Stimulated activated naive CD8-positive, alpha-beta T cell treated with anti-CD3 and anti-CD28 coated beads, Interleukin-15, Interleukin-2, amounts not matched to agents 100 ng/mL and 50 ng/mL, for 24 hours (primary cell): ENCODE results near the gene GLE1.

Source experiments
- H3K27ac Mint-ChIP-seq: one replicate; pipeline ENCODE4 v1.8.0; 2021; ENCODE audit warnings: mild to moderate bottlenecking, mixed read lengths
- H3K27me3 Mint-ChIP-seq: one replicate; pipeline ENCODE4 v1.8.0; 2021; ENCODE audit warnings: mixed read lengths
- H3K36me3 Mint-ChIP-seq: one replicate; pipeline ENCODE4 v1.8.0; 2021; ENCODE audit warnings: low read depth, mixed read lengths
- H3K4me1 Mint-ChIP-seq: one replicate; pipeline ENCODE4 v1.8.0; 2021; ENCODE audit warnings: low read depth, mixed read lengths
- H3K4me3 Mint-ChIP-seq: one replicate; pipeline ENCODE4 v1.8.0; 2021; ENCODE audit warnings: mild to moderate bottlenecking, mixed read lengths
- H3K9me3 Mint-ChIP-seq: one replicate; pipeline ENCODE4 v1.8.0; 2021; ENCODE audit warnings: mixed read lengths

Gene GLE1

DNA sequence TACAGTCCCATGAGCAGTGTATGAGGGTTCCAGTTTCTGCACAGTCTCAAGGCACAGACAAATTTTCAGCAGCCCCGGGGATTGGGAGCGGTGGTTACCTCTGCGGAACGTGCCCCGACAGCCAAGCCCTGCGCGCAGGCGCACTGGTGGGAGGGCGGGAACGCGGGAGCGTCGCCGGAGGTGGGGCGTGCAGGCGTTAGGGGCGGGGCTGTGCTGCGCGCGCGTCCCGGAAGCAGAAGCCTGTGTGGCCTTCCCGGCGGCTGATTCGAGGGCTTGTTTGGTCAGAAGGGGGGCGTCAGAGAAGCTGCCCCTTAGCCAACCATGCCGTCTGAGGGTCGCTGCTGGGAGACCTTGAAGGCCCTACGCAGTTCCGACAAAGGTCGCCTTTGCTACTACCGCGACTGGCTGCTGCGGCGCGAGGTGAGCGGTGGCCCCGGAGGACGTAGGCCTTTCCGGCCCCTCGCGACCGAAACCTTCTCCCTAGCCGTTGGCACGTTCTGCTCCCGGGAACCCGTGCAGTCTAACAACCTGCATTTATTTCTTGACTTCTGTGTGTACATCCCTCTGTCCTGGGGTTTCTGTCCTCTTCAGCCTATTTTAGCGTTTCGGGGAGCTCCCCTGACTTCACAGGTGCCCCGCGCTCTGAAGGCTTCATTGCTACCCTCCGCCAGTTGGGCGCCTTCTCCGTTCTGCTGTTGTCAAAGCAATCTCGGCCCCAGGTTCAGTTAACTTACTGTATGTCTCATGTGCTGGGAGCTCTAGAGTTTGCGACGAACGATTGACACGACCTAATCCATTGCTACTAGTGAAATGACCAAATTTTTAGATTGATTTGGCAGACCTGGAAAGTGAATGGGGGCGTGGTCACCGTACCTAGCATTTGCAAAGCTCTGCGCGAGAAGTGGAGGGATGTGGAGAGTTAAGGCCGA is at the start of gene GLE1:
Gene GLE1 (plus strand): TSS at position 235 of the 929 bp plus-strand sequence. CDS start 87 bp downstream, at position 322.
- peaks cover 39% of the 10 kb centered on the region for H3K36me3 Mint-ChIP-seq

DNA sequence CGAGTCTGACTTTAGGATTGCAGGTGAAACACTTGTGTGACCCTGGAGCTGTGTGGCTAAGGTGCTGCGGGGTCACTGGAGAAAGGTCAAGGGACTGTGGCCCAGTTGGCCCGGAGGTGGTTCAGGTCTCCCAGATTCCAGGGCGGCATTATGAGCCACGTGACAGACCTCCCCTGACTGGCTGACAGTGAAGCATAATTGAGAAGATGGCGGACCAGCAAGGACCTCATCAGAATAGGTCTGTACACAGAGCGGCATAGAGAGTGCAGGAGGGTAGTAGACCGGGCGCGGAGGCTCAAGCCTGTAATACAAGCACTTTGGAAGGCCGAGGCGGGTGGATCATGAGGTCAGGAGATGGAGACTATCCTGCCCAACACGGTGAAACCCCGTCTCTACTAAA is 49.5 kb upstream of the GLE1 start:
- H3K36me3 Mint-ChIP-seq, result peaks cover 11% of the 10 kb centered on the region
- no peaks in the 10 kb centered on the region for H3K27me3 Mint-ChIP-seq
- no peaks in the 10 kb centered on the region for H3K9me3 Mint-ChIP-seq
- no peak overlapping the region for H3K27ac Mint-ChIP-seq
- H3K4me1 Mint-ChIP-seq, result peaks cover 17% of the 10 kb centered on the region
- H3K4me3 Mint-ChIP-seq, result peak overlapping the region; percentile 60

More for the DNA sequence above, at the start of gene GLE1:
- no peaks in the 10 kb centered on the region for H3K9me3 Mint-ChIP-seq
- peak within 1 kb of the TSS; percentile 95 for H3K27ac Mint-ChIP-seq
- no peaks in the 10 kb centered on the region for H3K27me3 Mint-ChIP-seq
- H3K4me1 Mint-ChIP-seq, result peaks cover 31% of the 10 kb centered on the region
- H3K4me3 Mint-ChIP-seq, result peak within 1 kb of the TSS; percentile 94

DNA sequence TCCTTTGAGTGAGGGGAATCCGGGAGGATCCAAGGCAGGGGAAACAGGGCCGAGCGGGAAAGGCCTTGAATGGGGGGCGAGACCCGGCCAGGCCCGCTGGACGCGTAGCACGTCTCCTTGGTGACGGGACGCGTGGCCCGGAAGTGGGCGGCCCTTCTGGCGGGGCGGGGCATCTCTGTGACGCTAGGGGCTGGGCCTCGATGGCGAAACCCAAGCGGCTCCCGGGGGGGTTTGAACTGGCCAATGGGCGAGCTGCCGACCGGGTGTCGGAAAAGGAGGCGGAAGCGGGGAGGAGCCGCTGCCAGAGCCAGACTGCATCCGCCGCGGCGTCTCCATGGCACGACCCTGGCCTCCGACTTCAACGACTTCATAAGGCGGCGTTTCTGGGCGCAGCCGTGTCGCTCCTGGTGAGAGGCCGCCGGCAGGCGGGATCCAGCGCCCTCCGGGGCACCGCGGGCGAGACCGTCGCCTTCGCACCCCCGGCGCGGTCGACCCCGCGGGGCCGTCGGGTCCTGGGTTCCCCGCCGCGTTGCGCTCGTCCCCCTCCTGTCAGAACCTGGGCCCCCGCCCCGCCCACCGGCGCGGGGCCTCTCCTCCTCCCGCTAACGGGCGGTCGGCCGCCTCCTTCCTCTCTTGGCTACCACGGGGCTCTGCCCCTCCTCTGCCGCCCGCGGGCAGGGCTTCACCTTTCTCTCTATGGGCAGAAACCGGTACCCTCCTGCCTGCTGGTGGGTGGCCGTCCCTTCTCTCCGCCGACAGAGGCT is 48.5 kb upstream of the GLE1 start, which contains the start of gene ODF2:
Gene ODF2 (plus strand): TSS at position 158 of the 764 bp plus-strand sequence. CDS start 86 bp downstream, at position 244.
- Mint-ChIP-seq H3K9me3 (no peaks in the 10 kb centered on the region), H3K4me3 (peak within 1 kb of the TSS; percentile 88), H3K36me3 (peaks cover 22% of the 10 kb centered on the region), H3K27me3 (no peaks in the 10 kb centered on the region), H3K4me1 (peaks cover 17% of the 10 kb centered on the region), H3K27ac (peak within 1 kb of the TSS; percentile 92)

GRCh38 chr9:128456613-128457061 is 47.9 kb upstream of the GLE1 start:
- Mint-ChIP-seq H3K27me3 (no peaks in the 10 kb centered on the region), H3K9me3 (no peaks in the 10 kb centered on the region), H3K36me3 (peaks cover 28% of the 10 kb centered on the region), H3K27ac (peak overlapping the region; percentile 92), H3K4me1 (peaks cover 17% of the 10 kb centered on the region), H3K4me3 (peak overlapping the region; percentile 88)

GRCh38 chr9:128457207-128457606 is 47.3 kb upstream of the GLE1 start:
- H3K9me3 Mint-ChIP-seq, result no peaks in the 10 kb centered on the region
- H3K36me3 Mint-ChIP-seq, result peaks cover 33% of the 10 kb centered on the region
- no peaks in the 10 kb centered on the region for H3K27me3 Mint-ChIP-seq
- H3K27ac Mint-ChIP-seq, result peak overlapping the region; percentile 92
- H3K4me3 Mint-ChIP-seq, result peak overlapping the region; percentile 88
- H3K4me1 Mint-ChIP-seq, result peaks cover 17% of the 10 kb centered on the region

DNA sequence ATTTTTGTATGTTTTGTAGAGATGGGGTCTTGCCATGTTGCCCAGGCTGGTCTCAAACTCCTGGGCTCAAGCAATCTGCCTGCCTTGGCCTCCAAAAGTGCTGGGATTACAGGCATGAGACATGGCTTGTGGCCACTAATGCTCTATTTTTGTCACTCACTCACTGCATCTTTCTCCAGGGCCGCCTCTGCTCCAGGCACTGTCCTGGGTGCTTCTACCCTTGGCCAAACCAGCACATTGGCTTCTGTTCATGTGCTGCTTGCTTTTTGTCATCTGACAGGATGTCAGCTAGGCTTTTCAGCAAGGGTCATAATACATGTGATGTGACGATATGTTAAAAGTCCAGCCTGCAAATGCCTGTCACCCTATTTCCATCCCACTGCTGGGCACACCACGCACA is 45.5 kb upstream of the GLE1 start:
- Mint-ChIP-seq H3K27ac (no peak overlapping the region), H3K4me3 (no peak overlapping the region), H3K27me3 (no peaks in the 10 kb centered on the region), H3K36me3 (peaks cover 47% of the 10 kb centered on the region), H3K4me1 (peaks cover 17% of the 10 kb centered on the region), H3K9me3 (no peaks in the 10 kb centered on the region)

DNA sequence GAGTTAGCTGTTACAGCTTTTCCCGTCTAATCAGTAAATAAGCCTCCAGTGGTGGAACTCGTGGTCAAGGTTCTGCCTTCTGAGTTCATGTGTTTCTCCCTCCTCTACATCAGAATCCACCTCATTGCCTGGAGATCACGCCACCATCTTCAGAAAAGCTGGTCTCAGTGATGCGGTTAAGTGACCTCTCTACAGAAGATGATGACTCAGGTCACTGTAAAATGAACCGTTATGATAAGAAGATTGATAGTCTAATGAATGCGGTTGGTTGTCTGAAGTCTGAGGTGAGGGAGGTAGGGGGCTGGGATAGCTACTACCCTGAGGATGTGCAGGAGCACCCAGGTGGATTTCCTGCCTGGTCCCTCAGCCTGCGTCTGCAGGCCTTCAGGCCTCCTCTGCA is 35.4 kb upstream of the GLE1 start:
- Mint-ChIP-seq H3K27ac (no peak overlapping the region), H3K36me3 (peaks cover 43% of the 10 kb centered on the region), H3K27me3 (no peaks in the 10 kb centered on the region), H3K4me1 (peaks cover 2% of the 10 kb centered on the region), H3K9me3 (no peaks in the 10 kb centered on the region), H3K4me3 (no peak overlapping the region)

DNA sequence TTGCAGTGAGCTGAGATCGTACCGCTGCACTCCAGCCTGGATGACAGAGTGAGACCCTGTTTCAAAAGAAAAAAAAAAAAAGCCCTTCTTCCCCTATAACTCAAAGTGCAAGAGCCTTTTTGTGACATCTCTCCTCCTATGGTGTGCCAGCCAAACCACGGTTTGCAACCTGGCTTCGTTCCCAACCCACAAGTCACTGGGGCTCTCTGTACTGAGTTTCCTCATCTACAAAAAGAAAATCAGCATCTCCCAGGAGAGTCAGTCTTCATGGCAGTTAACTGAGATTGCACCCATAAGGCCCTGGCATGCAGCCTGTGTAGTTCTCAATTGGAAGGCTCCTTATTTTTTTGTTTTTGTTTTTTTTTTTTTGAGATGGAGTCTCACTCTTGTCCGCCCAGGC is 34.0 kb upstream of the GLE1 start:
- Mint-ChIP-seq H3K36me3 (peaks cover 53% of the 10 kb centered on the region), H3K27ac (no peak overlapping the region), H3K4me3 (no peak overlapping the region), H3K9me3 (no peaks in the 10 kb centered on the region), H3K27me3 (no peaks in the 10 kb centered on the region), H3K4me1 (peaks cover 2% of the 10 kb centered on the region)

DNA sequence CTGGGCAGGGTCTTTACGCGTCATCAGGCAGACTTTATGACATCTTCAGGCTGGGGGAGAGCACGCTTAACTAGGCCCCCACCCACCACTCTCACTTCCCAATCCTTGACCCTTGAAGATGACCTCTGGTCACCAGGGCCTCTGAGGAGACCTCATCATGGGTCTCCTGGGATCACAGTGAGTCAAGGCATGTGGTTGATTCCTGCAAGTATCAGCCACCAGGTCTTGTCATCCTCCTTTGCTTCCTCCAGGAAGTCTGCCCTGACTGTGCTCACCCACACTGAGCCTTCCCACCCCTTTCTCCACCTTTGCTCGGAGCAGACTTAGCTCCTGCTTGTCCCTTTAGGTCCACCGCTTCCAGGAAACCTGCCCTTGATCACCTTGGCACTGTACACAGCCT is 31.4 kb upstream of the GLE1 start:
- Mint-ChIP-seq H3K27me3 (no peaks in the 10 kb centered on the region), H3K36me3 (peaks cover 51% of the 10 kb centered on the region), H3K4me3 (no peak overlapping the region), H3K9me3 (no peaks in the 10 kb centered on the region), H3K4me1 (peaks cover 2% of the 10 kb centered on the region), H3K27ac (no peak overlapping the region)

DNA sequence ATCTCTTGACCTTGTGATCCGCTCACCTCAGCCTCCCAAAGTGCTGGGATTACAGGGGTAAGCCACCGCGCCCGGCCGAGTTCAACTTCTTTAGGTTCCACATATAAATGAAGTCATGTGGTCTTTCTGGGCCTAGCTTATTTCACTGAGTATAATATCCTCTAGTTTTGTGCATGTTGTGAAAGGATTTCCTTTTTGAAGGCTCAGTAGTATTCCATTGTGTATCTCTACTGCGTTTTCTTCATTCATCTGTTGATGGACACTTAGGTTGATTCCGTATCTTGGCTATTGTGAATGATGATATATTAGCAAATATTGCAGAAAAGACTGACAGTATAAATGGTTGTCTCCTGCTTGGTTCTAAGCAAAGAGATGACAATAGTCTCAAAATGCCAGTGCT is 28.7 kb upstream of the GLE1 start:
- Mint-ChIP-seq H3K9me3 (no peaks in the 10 kb centered on the region), H3K4me3 (no peak overlapping the region), H3K27me3 (no peaks in the 10 kb centered on the region), H3K27ac (no peak overlapping the region), H3K36me3 (peaks cover 57% of the 10 kb centered on the region), H3K4me1 (no peaks in the 10 kb centered on the region)

GRCh38 chr9:128479262-128479661 is 25.3 kb upstream of the GLE1 start:
- H3K27me3 Mint-ChIP-seq, result no peaks in the 10 kb centered on the region
- H3K4me1 Mint-ChIP-seq, result no peaks in the 10 kb centered on the region
- H3K27ac Mint-ChIP-seq, result no peak overlapping the region
- H3K36me3 Mint-ChIP-seq, result peaks cover 63% of the 10 kb centered on the region
- no peaks in the 10 kb centered on the region for H3K9me3 Mint-ChIP-seq
- H3K4me3 Mint-ChIP-seq, result no peak overlapping the region

DNA sequence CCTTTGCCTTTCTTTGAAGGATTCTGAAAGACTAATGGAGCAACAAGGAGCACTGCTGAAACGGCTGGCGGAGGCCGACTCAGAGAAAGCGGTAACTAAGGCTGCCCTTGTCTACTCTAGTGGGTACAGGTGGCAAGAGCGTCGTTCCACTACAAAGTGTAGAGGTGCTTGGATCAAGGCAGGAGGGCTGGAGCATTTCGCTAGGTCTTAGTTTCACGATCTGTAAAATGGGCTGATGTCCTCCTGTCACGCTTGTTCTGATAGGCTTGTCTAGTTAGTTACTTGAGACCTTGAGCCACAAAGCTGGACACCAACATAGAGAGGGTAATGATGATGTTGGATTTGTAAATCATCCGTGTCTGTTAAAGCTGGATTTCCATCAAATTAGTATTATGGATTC is 23.0 kb upstream of the GLE1 start:
- H3K27me3 Mint-ChIP-seq, result no peaks in the 10 kb centered on the region
- H3K27ac Mint-ChIP-seq, result no peak overlapping the region
- no peaks in the 10 kb centered on the region for H3K4me1 Mint-ChIP-seq
- peaks cover 64% of the 10 kb centered on the region for H3K36me3 Mint-ChIP-seq
- H3K4me3 Mint-ChIP-seq, result no peak overlapping the region
- no peaks in the 10 kb centered on the region for H3K9me3 Mint-ChIP-seq

DNA sequence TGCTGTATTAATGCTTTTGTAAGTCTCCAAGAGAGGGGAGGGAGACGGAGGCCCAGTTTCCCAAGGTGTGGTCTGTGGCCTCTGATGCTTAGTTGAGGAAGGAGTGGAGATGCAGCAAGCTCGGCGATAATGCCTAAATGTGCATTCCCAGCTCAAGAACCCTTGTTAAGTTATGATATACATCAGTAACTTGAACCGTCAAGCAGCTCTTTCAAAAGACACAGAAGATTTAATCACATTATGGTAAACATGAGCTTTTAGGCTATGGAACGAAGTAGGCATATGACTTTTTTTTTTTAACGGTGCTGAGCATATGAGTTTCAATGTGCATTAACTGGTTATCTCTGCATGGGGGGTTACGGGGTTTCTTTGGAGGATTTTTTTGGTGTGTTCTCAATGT is 22.3 kb upstream of the GLE1 start:
- Mint-ChIP-seq H3K4me1 (no peaks in the 10 kb centered on the region), H3K9me3 (no peaks in the 10 kb centered on the region), H3K4me3 (no peak overlapping the region), H3K27ac (no peak overlapping the region), H3K27me3 (no peaks in the 10 kb centered on the region), H3K36me3 (peaks cover 70% of the 10 kb centered on the region)

- no peak overlapping the region for H3K27ac Mint-ChIP-seq
- H3K36me3 Mint-ChIP-seq, result peaks cover 80% of the 10 kb centered on the region
Observed at GRCh38 chr9:128484686-128485413, 19.7 kb upstream of the GLE1 start.

More at GRCh38 chr9:128484686-128485413, 19.7 kb upstream of the GLE1 start:
- Mint-ChIP-seq H3K4me3 (no peak overlapping the region), H3K27me3 (no peaks in the 10 kb centered on the region), H3K9me3 (no peaks in the 10 kb centered on the region), H3K4me1 (no peaks in the 10 kb centered on the region)
